ENCODE data around the gene SKIC8.

GRCh38 chr15:78342021-78342420 lies 42.6 kb upstream of the SKIC8 start:
- TF ChIP-seq, protein P1, sequence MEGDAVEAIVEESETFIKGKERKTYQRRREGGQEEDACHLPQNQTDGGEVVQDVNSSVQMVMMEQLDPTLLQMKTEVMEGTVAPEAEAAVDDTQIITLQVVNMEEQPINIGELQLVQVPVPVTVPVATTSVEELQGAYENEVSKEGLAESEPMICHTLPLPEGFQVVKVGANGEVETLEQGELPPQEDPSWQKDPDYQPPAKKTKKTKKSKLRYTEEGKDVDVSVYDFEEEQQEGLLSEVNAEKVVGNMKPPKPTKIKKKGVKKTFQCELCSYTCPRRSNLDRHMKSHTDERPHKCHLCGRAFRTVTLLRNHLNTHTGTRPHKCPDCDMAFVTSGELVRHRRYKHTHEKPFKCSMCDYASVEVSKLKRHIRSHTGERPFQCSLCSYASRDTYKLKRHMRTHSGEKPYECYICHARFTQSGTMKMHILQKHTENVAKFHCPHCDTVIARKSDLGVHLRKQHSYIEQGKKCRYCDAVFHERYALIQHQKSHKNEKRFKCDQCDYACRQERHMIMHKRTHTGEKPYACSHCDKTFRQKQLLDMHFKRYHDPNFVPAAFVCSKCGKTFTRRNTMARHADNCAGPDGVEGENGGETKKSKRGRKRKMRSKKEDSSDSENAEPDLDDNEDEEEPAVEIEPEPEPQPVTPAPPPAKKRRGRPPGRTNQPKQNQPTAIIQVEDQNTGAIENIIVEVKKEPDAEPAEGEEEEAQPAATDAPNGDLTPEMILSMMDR (IDR thresholded peaks at IDR 0.05): no peak
- no peak for TF ChIP-seq POLR2A (IDR thresholded peaks at IDR 0.05)

All from adrenal gland (tissue), 5 donors.